K562 (cell line): ENCODE measurements around the gene DNAH10. TPM values are rescaled to one million over a fixed set of nuclear protein-coding genes. Genes with fewer than 3 reads are reported as not detected.

Experiments used
- ATAC-seq: fragments of 200-7000 bp; cut with Tn5 transposase; 3 replicates; pipeline ENCODE4 v1.9.1; 2020; ENCODE audit warnings: moderate library complexity
- BruUV-seq: library from RNA; stranded (reverse); fragments of 400-500 nt; replicated peaks from 2 replicates; lab custom pipeline; 2021; lab: Mats Ljungman, UMichigan
- CTCF ChIA-PET: fragments of 300-600 bp; formaldehyde crosslinking; extraction: SDS; loops from one replicate; lab custom pipeline; 2021; ENCODE audit warnings: low intra/inter-chr PET ratio; lab: Yijun Ruan, JAX
- POLR2A ChIA-PET: fragments of 300-600, 350-650 bp; sonication (Branson Sonifier 250); formaldehyde crosslinking; extraction: SDS; loops from one replicate; lab custom pipeline; 2021; ENCODE audit warnings: antibody characterized with exemption, inconsistent platforms; lab: Yijun Ruan, JAX
- DNase-seq, 4 experiments: peaks; one replicate each; pipeline versions ENCODE4 v3.0.0 to v3.0.0-alpha.2; 2011 to 2018; ENCODE audit warnings: low spot score in 3 of 4, mixed read lengths in 3 of 4; ENCODE audit errors: extremely low read depth in 1 of 4
- FAIRE-seq: peaks from 2 replicates; lab custom pipeline; 2011; peaks lifted over from hg19 to GRCh38; lab: Jason Lieb, UNC
- H2AFZ ChIP-seq: 2 replicates; pipeline ENCODE4 v1.6.0; 2011; ENCODE audit warnings: low read depth, low read length, control low read depth, inconsistent platforms
- H3K27ac ChIP-seq: fragments of 200-600 bp; 3 replicates; pipeline ENCODE4 v1.8.0; 2011; ENCODE audit warnings: low read depth, mild to moderate bottlenecking, control low read depth, inconsistent platforms, low read length, moderate library complexity, mixed read lengths; ENCODE audit errors: extremely low read depth
- H3K27me3 ChIP-seq, 2 experiments: fragments of 300-600 bp in 1 of 2; 2 replicates in 1 of 2; 3 replicates in 1 of 2; pipeline versions ENCODE4 v1.6.0 to v1.8.0; 2011; ENCODE audit warnings: inconsistent platforms in 2 of 2, low read length in 2 of 2, mild to moderate bottlenecking in 1 of 2, mixed read lengths in 1 of 2, moderate library complexity in 1 of 2; ENCODE audit not compliant: control insufficient read depth in 2 of 2, insufficient read depth in 2 of 2
- H3K36me3 ChIP-seq: fragments of 300-600 bp; 3 replicates; pipeline ENCODE4 v1.8.0; 2011; ENCODE audit warnings: mild to moderate bottlenecking, low read length, inconsistent platforms; ENCODE audit not compliant: control insufficient read depth, insufficient read depth
- H3K4me1 ChIP-seq, 2 experiments: fragments of 200-600 bp in 1 of 2; replicated peaks in 1 of 2; 2 replicates in 1 of 2; 3 replicates in 1 of 2; pipeline versions ENCODE4 v1.5.1 to v1.8.0; 2011; ENCODE audit warnings: inconsistent platforms in 2 of 2, low read length in 2 of 2, mild to moderate bottlenecking in 1 of 2, mixed read lengths in 1 of 2, moderate library complexity in 1 of 2; ENCODE audit not compliant: control insufficient read depth in 2 of 2, insufficient read depth in 2 of 2
- H3K4me2 ChIP-seq: 2 replicates; pipeline ENCODE4 v1.6.1; 2011; ENCODE audit warnings: low read length, control low read depth, inconsistent platforms, mixed read lengths; ENCODE audit not compliant: insufficient read depth
- H3K4me3 ChIP-seq: fragments of 200-600 bp; sonication (generic), shearing (Covaris generic); 2 replicates; pipeline ENCODE4 v1.5.1; 2016; ENCODE audit warnings: control low read depth, inconsistent platforms
- H3K79me2 ChIP-seq: fragments of 200-600 bp; 3 replicates; pipeline ENCODE4 v1.8.0; 2011; ENCODE audit warnings: low read length, inconsistent platforms; ENCODE audit not compliant: control insufficient read depth, insufficient read depth
- H3K9ac ChIP-seq, 2 experiments: 2 replicates each; pipeline versions ENCODE4 v1.6.0 to v1.6.1; 2011; ENCODE audit warnings: low read depth in 2 of 2, low read length in 2 of 2, control low read depth in 1 of 2, inconsistent platforms in 1 of 2, mild to moderate bottlenecking in 1 of 2, mixed read lengths in 1 of 2; ENCODE audit not compliant: insufficient read depth in 1 of 2
- H3K9me1 ChIP-seq: one replicate; pipeline ENCODE4 v1.6.0; 2011; ENCODE audit warnings: inconsistent platforms, mild to moderate bottlenecking, low read length, moderate library complexity; ENCODE audit not compliant: control insufficient read depth, insufficient read depth
- H3K9me3 ChIP-seq: replicated peaks from 2 replicates; pipeline ENCODE4 v1.5.1; 2011; ENCODE audit warnings: low read depth, low read length, inconsistent platforms; ENCODE audit not compliant: control insufficient read depth, insufficient read depth
- H4K20me1 ChIP-seq: replicated peaks from 2 replicates; pipeline ENCODE4 v1.6.1; 2011; ENCODE audit warnings: low read length, inconsistent platforms, mixed read lengths; ENCODE audit not compliant: control insufficient read depth, insufficient read depth
- CBFA2T3 ChIP-seq: fragments of 450-650 bp; IDR thresholded peaks from 2 replicates; pipeline ENCODE4 v1.6.1; 2017
- EGR1 ChIP-seq: fragments of 450-650 bp; conservative IDR thresholded peaks from 2 replicates; pipeline ENCODE4 v1.6.1; 2017; ENCODE audit warnings: mild to moderate bottlenecking
- GABPB1 ChIP-seq: sonication (generic); formaldehyde crosslinking; IDR thresholded peaks from 2 replicates; pipeline ENCODE4 v1.8.0; 2022; ENCODE audit warnings: mild to moderate bottlenecking, missing genetic modification reagents
- HMG20B ChIP-seq: fragments of 250-450 bp; sonication (Bioruptor Pico); IDR thresholded peaks from 2 replicates; pipeline ENCODE4 v1.5.0; 2021; ENCODE audit warnings: mild to moderate bottlenecking
- MAFG ChIP-seq: fragments of 450-650 bp; conservative IDR thresholded peaks from 2 replicates; pipeline ENCODE4 v1.6.1; 2016; ENCODE audit warnings: missing genetic modification characterization, missing compliant biosample characterization
- MCM5 ChIP-seq: fragments of 450-650 bp; IDR thresholded peaks from 2 replicates; pipeline ENCODE4 v1.6.1; 2016; ENCODE audit warnings: low read depth
- NFE2 ChIP-seq: IDR thresholded peaks from 2 replicates; pipeline ENCODE4 v1.6.1; 2014; ENCODE audit warnings: antibody characterized with exemption, low read depth
- RCOR1 ChIP-seq, 2 experiments: IDR thresholded peaks; 2 replicates each; pipeline ENCODE4 v1.6.1; 2012; ENCODE audit warnings: low read depth in 2 of 2, low read length in 2 of 2, borderline replicate concordance in 1 of 2, improper control_type of control experiment in 1 of 2
- RNF2 ChIP-seq: sonication (generic); IDR thresholded peaks from 2 replicates; pipeline ENCODE4 v1.6.1; 2016
- SIN3A ChIP-seq, 2 experiments: fragments of 150-350 bp in 1 of 2; IDR thresholded peaks; 2 replicates each; pipeline ENCODE4 v1.6.1; 2011 to 2016; ENCODE audit warnings: borderline replicate concordance in 2 of 2, low read depth in 2 of 2, low read length in 2 of 2, mild to moderate bottlenecking in 2 of 2, moderate library complexity in 2 of 2; ENCODE audit not compliant: control insufficient read depth in 1 of 2
- ZNF311 ChIP-seq: fragments of 250-450 bp; sonication (Bioruptor Pico); IDR thresholded peaks from 2 replicates; pipeline ENCODE4 v1.4.0; 2020; ENCODE audit warnings: mild to moderate bottlenecking, moderate library complexity
- ZNF444 ChIP-seq: fragments of 250-450 bp; sonication (Bioruptor Pico); IDR thresholded peaks from 2 replicates; pipeline ENCODE4 v1.4.0; 2020; ENCODE audit warnings: mild to moderate bottlenecking, moderate library complexity
- ZNF830 ChIP-seq: fragments of 250-450 bp; sonication (Bioruptor Pico); IDR thresholded peaks from 2 replicates; pipeline ENCODE4 v1.5.0; 2021; ENCODE audit warnings: mild to moderate bottlenecking
- WGBS: fragments of 100-300 bp; shearing (Covaris generic); methylation state at CpG from one replicate; pipeline ENCODE4 v1.1.6; 2016; ENCODE audit warnings: low coverage, mixed read lengths; ENCODE audit not compliant: insufficient coverage; ENCODE audit errors: missing lambda C conversion rate; 5-methylcytosine and 5-hydroxymethylcytosine counted together
- in situ Hi-C: fragments of 300-500 bp; cut with MboI; formaldehyde crosslinking; loops from 4 replicates; pipeline ENCODE4 v1.15.0; 2018; ENCODE audit warnings: inconsistent platforms, mixed read lengths
- intact Hi-C: fragments of 100-400 bp; cut with micrococcal nuclease; formaldehyde crosslinking; loops from 2 replicates; pipeline ENCODE4 v1.14.2; 2022
- polyA plus RNA-seq, 8 experiments: library from polyadenylated mRNA; depleted of rRNA in 4 of 8; stranded (reverse) in 5 of 8; unstranded in 3 of 8; fragments of >200 nt; fragmentation: Nextera tagmentation in 2 of 8; fragmentation: Illumina TruSeq in 1 of 8; extraction: Ambion mirVana in 2 of 8; extraction: Trizol in 1 of 8; gene quantifications; 2 replicates each; pipeline versions ENCODE4 v1.2.1 to v1.2.3, GENCODE V29; 2011 to 2014; ENCODE audit warnings: inconsistent platforms in 1 of 8, missing spikeins in 1 of 8
- total RNA-seq, 7 experiments: library from RNA; depleted of rRNA in 6 of 7; stranded (reverse); fragments of >200 nt in 6 of 7; fragmentation: Illumina TruSeq in 2 of 7; extraction: Trizol in 2 of 7; gene quantifications; 2 replicates each; pipeline versions ENCODE4 v1.2.1 to v1.2.3, GENCODE V29; 2011 to 2021; ENCODE audit warnings: low replicate concordance in 1 of 7
- TF ChIP-seq, protein P1 (sequence below), 2 experiments: fragments of 450-650 bp; IDR thresholded peaks; 2 replicates each; pipeline ENCODE4 v1.6.1; 2016; ENCODE audit warnings: mild to moderate bottlenecking in 2 of 2, borderline replicate concordance in 1 of 2, low read depth in 1 of 2, moderate library complexity in 1 of 2
- TF ChIP-seq, protein P2 (sequence below): fragments of 450-650 bp; formaldehyde crosslinking; IDR thresholded peaks from 2 replicates; pipeline ENCODE4 v1.4.0; 2020; ENCODE audit warnings: mild to moderate bottlenecking, moderate library complexity

The DNAH10 gene
- total and polyA plus RNA-seq, 9 of the 15 experiments (the other 6 are each of a cell fraction or from before 2014, with no cell fraction given), result 0.01 to 0.06 (median 0.04) TPM; not detected in 1

DNA sequence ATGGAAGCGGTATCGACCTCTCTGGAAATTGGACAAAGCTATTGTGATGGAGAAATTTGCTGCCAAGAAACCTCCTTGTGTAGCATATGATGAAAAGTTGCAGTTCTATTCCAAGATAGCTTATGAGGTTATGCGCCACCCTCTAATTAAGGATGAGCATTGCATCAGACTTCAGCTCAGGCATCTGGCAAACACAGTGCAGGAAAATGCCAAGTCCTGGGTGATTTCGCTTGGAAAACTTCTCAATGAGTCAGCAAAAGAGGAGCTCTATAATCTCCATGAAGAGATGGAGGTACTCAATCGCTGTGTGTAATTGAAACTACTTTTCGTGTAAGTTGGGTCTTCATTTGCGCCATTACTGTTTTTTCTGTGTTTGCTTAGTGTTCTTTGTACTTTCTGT lies 51.2 kb downstream of the DNAH10 start:
- WGBS, result 15% methylated on average over 7 of the region's 7 CpGs
- Histone ChIP-seq H4K20me1 (no peaks in the 10 kb centered on the region), H3K27ac (no peak overlapping the region), H3K36me3 (no peaks in the 10 kb centered on the region), H3K9me3 (peaks cover 3% of the 10 kb centered on the region; the same call in 1 of the 2 replicates), H3K9ac (no peak overlapping the region), H3K4me1 (no peaks in the 10 kb centered on the region), H3K4me2 (peak overlapping the region; percentile 4; the same call in 1 of the 2 replicates), H3K9me1 (no peaks in the 10 kb centered on the region), H3K79me2 (no peaks in the 10 kb centered on the region), H3K4me3 (no peak overlapping the region), H2AFZ (no peak overlapping the region), H3K27me3 (peaks cover 7 to 11% of the 10 kb centered on the region in 2 experiments; a peak in 4 of 5 replicates)
- no TSS peak for BruUV-seq
- intact Hi-C loops, result no loop called here
- CTCF ChIA-PET, result no interaction called here
- POLR2A ChIA-PET, result interaction anchor here (0.6 kb wide), 2 partner anchors 29 to 200 kb away, joined by 3 read pairs; no protein-coding TSS in a partner anchor
- in situ Hi-C loops, result no loop called here
- DNase-seq, result no peak
- ATAC-seq, result no peak
- FAIRE-seq, result no peak
- TF ChIP-seq ZNF311 (no peak), MAFG (tag) (peak; percentile 71), RCOR1 (IDR thresholded peaks at IDR 0.05; ENCODE audit: borderline replicate concordance in 1 of 2, low read depth in 2 of 2, low read length in 2 of 2) (no peak), MCM5 (no peak), HMG20B (no peak), SIN3A (IDR thresholded peaks at IDR 0.05; ENCODE audit: borderline replicate concordance in 2 of 2, control insufficient read depth in 1 of 2, low read depth in 2 of 2, low read length in 2 of 2) (no peak), ZNF830 (no peak), EGR1 (no peak), CBFA2T3 (no peak), ZNF444 (CRISPR knock-in tag) (no peak), NFE2 (peak; percentile 66), RNF2 (no peak), GABPB1 (no peak)
- TF ChIP-seq, protein P1, sequence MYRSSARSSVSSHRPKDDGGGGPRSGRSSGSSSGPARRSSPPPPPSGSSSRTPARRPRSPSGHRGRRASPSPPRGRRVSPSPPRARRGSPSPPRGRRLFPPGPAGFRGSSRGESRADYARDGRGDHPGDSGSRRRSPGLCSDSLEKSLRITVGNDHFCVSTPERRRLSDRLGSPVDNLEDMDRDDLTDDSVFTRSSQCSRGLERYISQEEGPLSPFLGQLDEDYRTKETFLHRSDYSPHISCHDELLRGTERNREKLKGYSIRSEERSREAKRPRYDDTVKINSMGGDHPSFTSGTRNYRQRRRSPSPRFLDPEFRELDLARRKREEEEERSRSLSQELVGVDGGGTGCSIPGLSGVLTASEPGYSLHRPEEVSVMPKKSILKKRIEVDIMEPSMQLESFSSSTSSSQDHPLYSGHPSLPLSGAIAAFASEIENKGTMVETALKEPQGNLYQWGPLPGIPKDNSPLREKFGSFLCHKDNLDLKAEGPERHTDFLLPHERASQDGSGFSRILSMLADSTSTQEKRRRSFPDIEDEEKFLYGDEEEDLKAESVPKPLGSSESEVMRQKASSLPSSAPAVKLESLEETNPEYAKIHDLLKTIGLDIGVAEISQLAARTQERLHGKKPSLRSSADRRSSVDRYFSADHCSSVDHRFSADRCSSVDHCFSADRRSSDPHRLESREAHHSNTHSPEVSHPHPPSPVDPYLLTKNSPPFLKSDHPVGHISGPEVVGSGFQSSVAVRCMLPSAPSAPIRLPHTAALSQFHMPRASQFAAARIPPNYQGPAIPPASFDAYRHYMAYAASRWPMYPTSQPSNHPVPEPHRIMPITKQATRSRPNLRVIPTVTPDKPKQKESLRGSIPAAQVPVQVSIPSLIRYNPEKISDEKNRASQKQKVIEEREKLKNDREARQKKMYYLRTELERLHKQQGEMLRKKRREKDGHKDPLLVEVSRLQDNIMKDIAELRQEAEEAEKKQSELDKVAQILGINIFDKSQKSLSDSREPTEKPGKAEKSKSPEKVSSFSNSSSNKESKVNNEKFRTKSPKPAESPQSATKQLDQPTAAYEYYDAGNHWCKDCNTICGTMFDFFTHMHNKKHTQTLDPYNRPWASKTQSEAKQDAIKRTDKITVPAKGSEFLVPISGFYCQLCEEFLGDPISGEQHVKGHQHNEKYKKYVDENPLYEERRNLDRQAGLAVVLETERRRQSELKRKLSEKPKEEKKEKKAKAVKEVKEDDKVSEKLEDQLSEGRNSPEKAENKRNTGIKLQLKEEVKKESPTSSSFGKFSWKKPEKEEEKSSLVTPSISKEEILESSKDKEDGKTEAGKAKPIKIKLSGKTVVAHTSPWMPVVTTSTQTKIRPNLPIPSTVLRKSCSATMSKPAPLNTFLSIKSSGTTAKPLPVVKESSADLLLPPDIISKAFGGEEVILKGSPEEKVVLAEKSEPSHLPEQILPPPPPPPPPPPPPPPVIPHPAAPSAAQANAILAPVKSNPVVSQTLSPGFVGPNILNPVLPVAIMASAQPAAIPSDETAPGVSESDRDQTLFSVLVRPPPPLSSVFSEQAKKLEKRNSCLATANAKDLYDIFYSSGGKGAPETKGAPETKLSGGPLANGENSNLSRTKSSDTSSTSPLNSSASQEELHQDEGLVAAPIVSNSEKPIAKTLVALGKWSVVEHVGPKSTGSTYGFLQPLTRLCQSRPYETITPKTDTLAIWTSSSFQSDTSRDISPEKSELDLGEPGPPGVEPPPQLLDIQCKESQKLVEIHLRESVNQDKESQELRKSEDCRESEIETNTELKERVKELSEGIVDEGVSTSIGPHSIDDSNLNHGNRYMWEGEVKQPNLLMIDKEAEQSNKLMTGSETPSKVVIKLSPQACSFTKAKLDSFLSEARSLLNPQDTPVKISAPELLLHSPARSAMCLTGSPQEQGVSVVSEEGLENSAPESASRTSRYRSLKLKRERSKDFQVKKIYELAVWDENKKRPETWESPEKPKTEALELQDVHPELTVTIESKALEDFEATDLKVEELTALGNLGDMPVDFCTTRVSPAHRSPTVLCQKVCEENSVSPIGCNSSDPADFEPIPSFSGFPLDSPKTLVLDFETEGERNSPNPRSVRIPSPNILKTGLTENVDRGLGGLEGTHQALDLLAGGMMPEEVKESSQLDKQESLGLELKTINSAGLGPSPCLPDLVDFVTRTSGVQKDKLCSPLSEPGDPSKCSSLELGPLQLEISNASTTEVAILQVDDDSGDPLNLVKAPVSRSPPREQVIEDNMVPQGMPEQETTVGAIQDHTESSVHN (IDR thresholded peaks at IDR 0.05; ENCODE audit: borderline replicate concordance in 1 of 2, low read depth in 1 of 2), result no peak
- TF ChIP-seq, protein P2, sequence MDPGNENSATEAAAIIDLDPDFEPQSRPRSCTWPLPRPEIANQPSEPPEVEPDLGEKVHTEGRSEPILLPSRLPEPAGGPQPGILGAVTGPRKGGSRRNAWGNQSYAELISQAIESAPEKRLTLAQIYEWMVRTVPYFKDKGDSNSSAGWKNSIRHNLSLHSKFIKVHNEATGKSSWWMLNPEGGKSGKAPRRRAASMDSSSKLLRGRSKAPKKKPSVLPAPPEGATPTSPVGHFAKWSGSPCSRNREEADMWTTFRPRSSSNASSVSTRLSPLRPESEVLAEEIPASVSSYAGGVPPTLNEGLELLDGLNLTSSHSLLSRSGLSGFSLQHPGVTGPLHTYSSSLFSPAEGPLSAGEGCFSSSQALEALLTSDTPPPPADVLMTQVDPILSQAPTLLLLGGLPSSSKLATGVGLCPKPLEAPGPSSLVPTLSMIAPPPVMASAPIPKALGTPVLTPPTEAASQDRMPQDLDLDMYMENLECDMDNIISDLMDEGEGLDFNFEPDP (CRISPR knock-in tag), result no peak
